ENCODE data around the gene DLGAP4.

The DLGAP4 gene

GRCh38 chr20:36396847-36397630, 90.9 kb downstream of the DLGAP4 start:
- DNase-seq (ENCODE audit: low read depth) = no peak
- no peak overlapping the region for H3K4me3 ChIP-seq (ENCODE audit: low read depth, low read length)
- no peak for TF ChIP-seq CTCF (conservative IDR thresholded peaks at IDR 0.05; ENCODE audit: low read depth, low read length)

GRCh38 chr20:36398515-36398914, 92.4 kb downstream of the DLGAP4 start:
- no peak overlapping the region for H3K4me3 ChIP-seq (ENCODE audit: low read depth, low read length)
- no peak for TF ChIP-seq CTCF (conservative IDR thresholded peaks at IDR 0.05; ENCODE audit: low read depth, low read length)
- DNase-seq (ENCODE audit: low read depth) = no peak

GRCh38 chr20:36399147-36399968, 93.2 kb downstream of the DLGAP4 start:
- peak; percentile 66 for TF ChIP-seq CTCF (conservative IDR thresholded peaks at IDR 0.05; ENCODE audit: low read depth, low read length)
- DNase-seq (ENCODE audit: low read depth) = peak; percentile 56
- H3K4me3 ChIP-seq (ENCODE audit: low read depth, low read length) = no peak overlapping the region

- no peak for TF ChIP-seq CTCF (conservative IDR thresholded peaks at IDR 0.05; ENCODE audit: low read depth, low read length)
- no peak for DNase-seq (ENCODE audit: low read depth)
- no peak overlapping the region for H3K4me3 ChIP-seq (ENCODE audit: low read depth, low read length)
Observed at GRCh38 chr20:36399969-36400545, 93.9 kb downstream of the DLGAP4 start.

GRCh38 chr20:36400909-36401735, 95.0 kb downstream of the DLGAP4 start:
- DNase-seq (ENCODE audit: low read depth) = no peak
- no peak for TF ChIP-seq CTCF (conservative IDR thresholded peaks at IDR 0.05; ENCODE audit: low read depth, low read length)
- no peak overlapping the region for H3K4me3 ChIP-seq (ENCODE audit: low read depth, low read length)

- no peak for DNase-seq (ENCODE audit: low read depth)
- TF ChIP-seq CTCF (conservative IDR thresholded peaks at IDR 0.05; ENCODE audit: low read depth, low read length) = no peak
- no peak overlapping the region for H3K4me3 ChIP-seq (ENCODE audit: low read depth, low read length)
Observed at GRCh38 chr20:36402708-36403107, 96.6 kb downstream of the DLGAP4 start.
